GM18511 (cell line): ENCODE measurements around the gene TANC2.

Experiments used
- ATAC-seq: cut with Tn5 transposase; IDR thresholded peaks from one replicate; pipeline ENCODE4 v1.9.1; 2021; ENCODE audit warnings: mild to moderate bottlenecking, moderate library complexity; ENCODE audit not compliant: unreplicated experiment

The TANC2 gene

DNA sequence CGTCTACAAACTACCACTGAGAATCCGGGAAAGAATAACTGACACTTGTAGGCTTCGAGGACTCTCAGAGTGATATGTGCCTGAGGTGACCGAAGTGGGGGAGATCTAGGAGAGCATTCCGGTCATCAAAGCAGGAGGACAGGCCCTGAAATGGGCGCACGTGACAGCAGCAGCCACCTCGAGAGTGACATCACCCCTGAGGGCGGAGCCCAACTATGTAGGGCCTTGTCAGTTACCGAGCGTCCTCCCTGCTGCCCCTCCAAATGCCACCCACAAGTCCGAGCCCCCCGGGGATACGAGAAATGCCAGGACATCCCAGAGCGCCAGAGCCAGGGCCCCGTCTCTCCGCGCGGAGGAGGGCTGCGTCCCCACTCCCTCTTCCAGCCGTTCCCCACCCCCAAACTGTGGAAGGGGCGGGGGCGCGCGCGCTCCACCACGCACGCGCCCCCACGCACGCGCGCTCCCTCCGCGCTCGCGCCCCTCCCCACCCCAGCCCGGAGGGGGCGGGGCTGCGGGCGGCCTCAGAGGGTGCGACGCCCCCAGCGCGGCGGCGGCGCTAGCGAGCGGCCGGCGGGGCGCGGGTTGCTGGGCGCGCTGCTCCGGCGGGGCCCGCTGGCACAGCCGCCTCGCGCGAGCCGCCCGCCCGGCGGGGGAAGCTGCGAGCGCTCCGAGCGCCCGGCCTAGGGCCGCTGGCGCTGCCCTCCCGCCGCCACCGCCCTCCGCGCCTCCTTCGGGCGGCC lies at the start of gene TANC2:
Gene TANC2 (plus strand): TSS at position 550 of the 740 bp plus-strand sequence. CDS start 43,325 bp downstream, outside the sequence.
- ATAC-seq: peak; percentile 62

DNA sequence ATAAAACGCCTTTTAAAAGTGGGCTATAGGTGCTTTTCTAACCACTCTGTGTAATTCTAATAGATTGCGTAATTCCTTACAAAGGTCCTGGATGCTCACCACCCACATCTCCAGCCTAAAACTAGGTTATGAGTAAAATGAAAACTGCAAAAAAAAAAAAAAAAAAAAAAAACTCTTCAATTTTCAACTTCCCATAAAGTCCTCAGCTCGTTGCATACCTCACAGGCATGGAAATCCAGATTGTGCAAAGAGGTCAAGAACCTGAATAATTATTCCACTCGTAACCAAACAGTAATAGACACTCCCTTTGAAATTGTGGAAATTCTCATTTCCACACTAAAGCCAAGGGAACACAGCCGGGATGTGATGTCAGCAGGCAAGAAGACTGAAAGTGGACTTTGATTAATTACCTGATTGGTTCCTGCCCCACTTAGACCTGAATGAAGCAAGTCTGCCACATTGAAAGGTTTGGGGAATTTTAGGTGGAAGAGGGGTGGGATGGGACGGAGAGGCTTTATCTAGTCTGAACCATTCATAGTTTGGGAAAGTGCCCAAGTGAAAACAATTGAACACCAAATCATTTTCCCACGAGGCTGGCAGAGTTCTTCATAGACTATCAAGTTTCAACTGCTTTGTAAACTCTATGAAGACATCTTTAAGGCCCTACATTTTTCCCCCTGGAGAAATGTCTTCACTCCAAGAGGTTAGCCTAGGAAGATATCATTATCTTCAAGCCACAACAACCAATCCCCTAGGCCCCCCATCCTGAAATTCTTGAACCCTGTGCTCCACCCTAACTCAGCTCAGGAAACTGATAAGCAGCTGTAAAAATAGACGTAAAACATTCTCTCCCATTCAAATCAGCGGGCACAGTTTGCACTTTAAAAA lies 49.1 kb upstream of the TANC2 start:
- ATAC-seq: no peak

DNA sequence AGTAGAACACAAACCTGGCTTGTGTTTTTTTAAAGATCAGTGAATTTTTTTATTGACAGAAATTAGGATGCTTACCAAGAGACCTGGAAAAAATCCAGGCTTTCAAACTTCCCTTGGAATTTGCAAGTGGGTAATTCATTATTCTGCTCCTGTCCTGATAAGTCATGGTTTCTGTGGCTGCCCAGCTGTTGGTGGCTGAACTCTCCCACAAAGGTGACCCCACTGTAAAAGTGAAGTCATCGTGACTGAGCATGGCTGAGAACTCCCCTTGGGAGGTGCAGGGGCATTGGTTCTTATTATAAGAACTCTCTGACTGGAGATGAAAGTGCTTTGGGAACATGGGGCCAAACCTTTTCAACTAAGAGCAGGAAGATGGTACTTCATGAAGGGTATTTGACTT lies 46.6 kb upstream of the TANC2 start:
- no peak for ATAC-seq

DNA sequence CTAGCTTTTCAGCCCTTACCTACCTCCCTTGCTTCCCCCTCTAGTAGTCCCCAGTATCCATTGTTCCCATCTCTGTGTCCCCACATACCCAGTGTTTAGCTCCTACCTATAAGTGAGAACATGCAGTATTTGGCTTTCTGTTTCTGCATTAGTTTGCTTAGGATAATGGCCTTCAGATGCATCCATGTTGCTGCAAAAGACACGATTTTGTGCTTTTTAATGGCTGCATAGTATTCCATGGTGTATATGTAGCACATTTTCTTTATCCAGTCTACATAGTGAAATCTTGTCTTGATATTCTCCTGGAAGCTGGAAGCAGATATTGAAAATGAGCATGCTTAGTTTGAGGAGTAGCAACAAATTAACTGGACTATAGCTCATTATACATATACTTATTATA lies 45.7 kb upstream of the TANC2 start:
- ATAC-seq: no peak

DNA sequence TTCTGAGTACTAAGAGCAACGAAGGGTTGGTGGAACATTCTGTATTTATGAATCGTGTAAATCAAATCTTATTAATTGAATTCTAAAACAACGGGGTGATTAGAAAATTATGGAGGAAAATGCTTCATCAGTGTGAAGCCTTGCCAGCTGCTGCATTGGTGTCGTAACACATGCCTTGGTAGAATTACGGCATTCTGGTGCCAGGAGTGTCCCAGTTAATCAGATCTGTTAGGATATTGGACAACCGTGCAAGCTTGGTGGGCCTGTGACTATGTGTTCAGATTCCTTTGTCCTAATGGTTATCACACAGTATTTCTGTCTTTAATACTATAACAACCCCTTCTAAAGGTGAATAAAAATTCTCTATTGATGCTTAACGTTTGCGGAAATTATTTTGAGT lies 44.2 kb upstream of the TANC2 start:
- no peak for ATAC-seq

DNA sequence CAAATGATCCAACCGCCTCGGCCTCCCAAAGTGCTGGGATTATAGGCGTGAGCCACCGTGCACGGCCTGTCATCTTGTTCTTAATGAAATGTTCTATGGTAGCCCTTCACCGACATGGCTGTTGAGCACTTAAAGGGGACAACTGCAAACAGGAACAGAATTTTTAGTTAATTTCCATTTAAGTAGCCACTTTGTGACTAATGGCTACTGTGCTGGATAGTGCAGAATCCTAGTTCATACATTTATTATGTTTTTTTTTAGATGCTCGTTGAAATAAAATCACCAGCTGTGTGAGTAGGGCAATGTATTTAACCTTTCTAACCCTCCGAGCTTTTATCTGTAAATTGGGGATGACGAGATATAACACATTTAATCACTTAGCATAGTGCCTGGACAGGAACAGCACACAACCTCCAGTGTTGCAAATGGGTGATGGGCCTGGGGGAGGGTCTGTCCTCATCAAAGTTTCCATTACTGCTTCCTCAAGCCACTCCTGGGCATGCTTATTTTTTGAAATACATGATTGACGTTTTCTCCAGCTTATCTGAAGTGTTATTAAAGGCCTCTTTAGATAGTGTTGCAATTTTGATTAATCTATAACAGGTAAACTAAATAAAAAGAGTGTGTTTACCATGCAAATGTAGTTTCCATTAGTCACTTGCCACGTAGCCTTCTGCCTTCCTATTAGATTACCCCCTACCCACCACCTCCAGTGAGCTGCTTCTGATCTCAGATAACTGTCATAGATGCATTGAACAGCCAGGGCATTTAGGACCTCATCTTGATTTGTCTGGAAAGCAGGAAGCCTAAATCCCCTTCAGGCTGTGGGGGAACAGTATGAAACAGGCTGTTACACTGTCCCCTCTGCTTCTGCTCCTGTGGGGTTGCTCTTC lies 42.5 kb upstream of the TANC2 start:
- no peak for ATAC-seq

DNA sequence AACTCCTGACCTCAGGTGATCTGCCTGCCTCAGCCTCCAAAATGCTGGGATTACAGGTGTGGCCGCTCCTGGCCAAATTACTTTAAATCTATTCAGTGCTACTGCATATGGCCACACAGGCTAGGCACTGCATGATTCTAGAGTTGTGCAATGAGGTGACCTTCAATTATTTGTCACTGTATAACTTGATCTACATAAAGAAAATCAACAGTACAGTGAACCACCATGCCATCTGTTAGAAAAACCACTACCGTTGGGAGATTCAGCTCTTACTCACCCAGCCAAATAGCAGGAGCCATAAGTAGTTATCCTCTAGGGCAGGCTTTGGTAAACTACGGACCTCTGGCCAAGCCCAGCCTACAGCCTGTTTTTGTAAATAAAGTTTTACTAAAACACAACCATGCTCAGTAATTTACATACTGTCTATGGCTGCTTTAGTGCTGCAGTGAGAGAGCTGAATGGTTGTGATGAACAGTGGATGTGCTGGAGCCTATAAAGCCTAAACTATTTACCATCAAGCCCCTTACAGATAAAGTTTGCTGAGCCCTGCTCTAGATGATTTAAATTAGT lies 40.7 kb upstream of the TANC2 start:
- ATAC-seq: no peak

GRCh38 chr17:62927083-62927482 lies 39.0 kb upstream of the TANC2 start:
- no peak for ATAC-seq

GRCh38 chr17:62929320-62929719 lies 36.7 kb upstream of the TANC2 start:
- no peak for ATAC-seq

DNA sequence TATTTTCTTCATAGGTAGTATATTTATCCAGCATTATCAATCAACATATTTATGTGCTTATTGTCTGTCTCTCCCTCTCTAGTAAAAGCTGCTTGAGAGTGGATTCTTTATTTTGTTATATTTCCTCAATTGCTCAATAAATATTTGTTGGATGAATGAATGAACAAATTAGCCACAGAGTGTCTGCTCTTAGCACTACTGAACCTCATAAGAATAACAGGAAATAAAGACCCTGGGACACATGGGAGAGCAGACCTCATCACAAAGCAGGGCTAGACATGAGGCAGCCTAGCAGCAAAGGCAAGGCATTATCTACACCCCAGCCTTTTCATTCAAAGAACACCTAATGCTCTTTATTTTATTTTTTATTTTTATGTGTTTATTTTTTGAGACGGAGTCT lies 34.9 kb upstream of the TANC2 start:
- no peak for ATAC-seq

GRCh38 chr17:62933501-62934385 lies 32.3 kb upstream of the TANC2 start:
- no peak for ATAC-seq

- ATAC-seq: no peak
Observed at GRCh38 chr17:62935098-62935497, 30.9 kb upstream of the TANC2 start.

DNA sequence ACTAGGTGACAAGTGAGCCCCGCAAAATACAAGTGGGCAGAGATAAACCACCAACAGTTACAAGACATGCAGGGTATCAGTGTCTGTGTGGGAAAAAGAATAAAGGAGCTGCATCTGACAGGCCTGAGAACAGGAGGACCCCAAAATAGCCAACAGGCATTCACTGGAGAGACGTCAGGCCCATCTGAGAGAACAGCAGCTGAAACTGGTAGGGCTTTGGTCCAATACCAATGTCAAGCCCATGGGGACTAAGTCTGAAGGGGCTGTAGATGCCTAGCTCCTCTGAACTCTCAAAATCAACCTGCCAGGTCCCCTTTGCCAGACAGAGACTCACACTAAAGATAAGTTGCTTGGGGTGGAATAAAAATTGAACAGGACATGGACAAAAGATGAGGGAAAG lies 30.5 kb upstream of the TANC2 start:
- no peak for ATAC-seq

DNA sequence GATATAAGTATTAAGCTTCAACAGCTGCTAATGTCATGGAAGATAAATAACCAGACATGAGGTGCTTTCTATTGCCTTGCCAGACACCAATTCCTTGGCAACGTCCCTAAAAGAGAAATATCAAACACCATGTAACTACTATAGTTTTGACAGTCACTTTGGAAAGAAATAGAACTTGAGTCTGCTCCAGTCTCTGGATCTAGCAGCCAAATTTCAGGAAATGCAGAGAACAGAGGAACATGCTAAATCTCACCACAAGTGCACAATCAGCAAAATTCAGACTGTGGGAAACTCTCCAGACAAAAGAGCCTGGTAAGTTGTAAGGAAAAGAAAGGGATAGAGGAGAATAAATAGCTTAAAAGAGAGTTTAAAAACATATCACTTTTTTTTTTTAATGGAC lies 28.4 kb upstream of the TANC2 start:
- ATAC-seq: no peak

DNA sequence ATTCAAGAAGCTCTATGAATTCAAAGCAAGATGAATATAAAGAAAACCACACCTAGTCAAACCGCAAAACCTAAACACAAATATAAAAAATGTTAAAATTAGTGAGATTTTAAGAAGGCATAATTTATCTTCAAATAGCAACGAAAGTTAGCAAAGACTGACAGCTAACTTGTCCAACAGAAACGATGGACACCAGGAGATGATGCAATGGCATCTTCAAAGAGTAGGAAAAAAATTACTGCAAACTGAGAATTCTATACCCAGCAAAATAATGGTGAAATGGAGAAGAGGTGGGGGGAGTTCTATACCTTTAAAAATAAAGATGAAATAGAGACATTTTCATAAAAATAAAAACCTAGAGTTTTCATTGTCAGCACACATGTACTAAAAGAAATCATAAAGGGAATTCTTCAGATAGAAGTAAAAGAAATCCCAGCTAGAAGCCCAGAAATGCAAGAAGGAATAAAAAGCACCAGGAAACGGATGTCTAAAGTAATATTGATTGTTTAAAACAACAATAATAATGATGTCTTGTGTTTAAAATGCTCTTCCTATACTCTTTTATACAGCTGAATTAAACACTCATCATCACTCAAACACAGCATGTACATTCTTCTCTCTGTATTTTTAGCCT lies 24.6 kb upstream of the TANC2 start:
- no peak for ATAC-seq

DNA sequence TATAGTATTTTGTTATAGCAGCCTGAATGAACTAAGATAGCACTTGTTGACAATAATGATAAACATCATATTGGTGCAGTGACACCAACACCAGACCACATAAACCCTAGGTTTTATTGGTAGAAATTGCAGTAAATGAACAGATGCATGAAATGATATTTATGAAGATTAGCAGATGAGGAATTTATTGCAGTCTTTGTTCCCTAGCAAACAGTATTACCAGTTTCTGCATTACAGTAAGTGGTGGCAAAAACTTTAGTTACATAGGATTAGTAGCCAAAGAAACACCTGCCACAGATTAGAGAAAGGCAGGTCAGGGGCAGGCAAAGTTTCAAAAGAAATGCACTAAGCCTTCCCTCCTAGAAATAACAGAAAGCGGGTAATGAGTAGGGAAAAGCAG lies 17.7 kb upstream of the TANC2 start:
- ATAC-seq: no peak

- ATAC-seq: no peak
Observed at GRCh38 chr17:62949036-62949435, 17.0 kb upstream of the TANC2 start.

DNA sequence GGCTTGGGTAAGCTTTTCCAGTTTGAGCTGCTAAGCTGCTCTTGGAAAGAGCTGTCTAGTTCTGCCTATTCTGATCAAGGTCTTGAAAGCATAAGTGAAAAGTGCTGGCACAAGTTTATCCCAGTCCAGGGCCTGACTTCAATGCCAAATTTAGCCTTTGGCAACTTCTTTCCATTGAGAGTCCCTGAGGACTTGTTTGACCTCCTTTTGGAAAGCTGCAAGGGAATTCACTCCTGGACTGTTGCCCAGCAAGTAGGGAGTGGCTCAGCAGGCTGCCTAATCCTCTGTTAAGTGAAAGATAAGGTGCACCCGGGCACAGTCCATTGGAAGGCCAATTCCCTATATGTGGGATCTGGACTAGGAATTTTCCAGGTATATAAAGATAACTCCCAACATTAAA lies 16.0 kb upstream of the TANC2 start:
- ATAC-seq: no peak

DNA sequence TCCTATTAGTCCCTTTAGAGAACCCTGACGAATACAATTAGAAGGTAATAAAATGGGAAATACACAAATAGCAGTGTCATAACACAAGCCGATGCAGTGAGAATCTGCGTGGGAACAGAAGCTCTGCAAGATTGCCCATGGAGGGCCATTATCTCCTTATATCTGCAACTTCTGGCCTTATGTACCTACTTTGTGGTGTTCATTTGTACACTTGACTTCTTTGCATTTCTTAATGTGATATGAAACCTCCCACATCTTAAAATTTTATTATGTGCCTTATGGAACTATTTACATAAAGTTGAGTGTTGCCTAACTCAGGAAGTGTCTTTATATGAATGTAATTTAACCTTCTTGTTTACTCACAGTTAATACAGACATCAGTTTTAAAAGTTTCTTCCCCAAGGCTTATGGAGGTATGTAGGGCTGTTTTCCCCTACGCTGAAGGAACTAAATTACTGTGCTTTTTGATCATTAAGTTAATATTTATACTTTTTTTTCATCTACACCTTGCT lies 10.1 kb upstream of the TANC2 start:
- no peak for ATAC-seq
